ENCODE data around the gene RBBP7. TPM values are rescaled to one million over a fixed set of nuclear protein-coding genes. Genes with fewer than 3 reads are reported as not detected.

Gene RBBP7
- total and polyA plus RNA-seq, 2 of the 8 experiments (the other 6 are each of a cell fraction or from before 2014, with no cell fraction given), result 107 to 138 TPM

GRCh38 chrX:16853537-16853936, 16.6 kb downstream of the RBBP7 start:
- peaks cover 0 to 5% of the 10 kb centered on the region in 2 experiments for H4K20me1 ChIP-seq (replicated peaks in 1 of 2; ENCODE audit: control insufficient read depth in 1 of 2, insufficient read depth in 2 of 2, low read length in 2 of 2)
- FAIRE-seq, result no peak
- peaks cover 3 to 71% (median 37%) of the 10 kb centered on the region in 4 experiments; a peak in 7 of 8 replicates for H3K36me3 ChIP-seq (ENCODE audit: control insufficient read depth in 2 of 4, insufficient read depth in 4 of 4, low read length in 3 of 4)
- TF ChIP-seq POLR2A (IDR thresholded peaks at IDR 0.05; ENCODE audit: control extremely low read depth in 1 of 2, low read depth in 2 of 2, low read length in 2 of 2) (no peak), RNF2 (IDR thresholded peaks at IDR 0.05; ENCODE audit: borderline replicate concordance, low read depth, low read length, missing control alignments, poor library complexity, severe bottlenecking) (no peak), POU5F1 (IDR thresholded peaks at IDR 0.05; ENCODE audit: low read depth, low read length) (no peak), RAD21 (IDR thresholded peaks at IDR 0.05 in 1 of 2, conservative IDR thresholded peaks at IDR 0.05 in 1 of 2; ENCODE audit: low read depth in 2 of 2, low read length in 2 of 2) (no peak), GABPA (IDR thresholded peaks at IDR 0.05; ENCODE audit: borderline replicate concordance, insufficient read depth, low read length) (no peak), SIRT6 (IDR thresholded peaks at IDR 0.05; ENCODE audit: low read length) (no peak), BACH1 (IDR thresholded peaks at IDR 0.05; ENCODE audit: low read length) (no peak), ZNF274 (IDR thresholded peaks at IDR 0.05; ENCODE audit: borderline replicate concordance, extremely low read depth, low read length) (no peak), HDAC6 (IDR thresholded peaks at IDR 0.05; ENCODE audit: low read depth, low read length) (no peak), NRF1 (IDR thresholded peaks at IDR 0.05; ENCODE audit: low read depth, low read length) (no peak), ASH2L (IDR thresholded peaks at IDR 0.05; ENCODE audit: low read length) (no peak), KDM1A (IDR thresholded peaks at IDR 0.05; ENCODE audit: borderline replicate concordance, low read length) (no peak)
- TF ChIP-seq, protein P1, sequence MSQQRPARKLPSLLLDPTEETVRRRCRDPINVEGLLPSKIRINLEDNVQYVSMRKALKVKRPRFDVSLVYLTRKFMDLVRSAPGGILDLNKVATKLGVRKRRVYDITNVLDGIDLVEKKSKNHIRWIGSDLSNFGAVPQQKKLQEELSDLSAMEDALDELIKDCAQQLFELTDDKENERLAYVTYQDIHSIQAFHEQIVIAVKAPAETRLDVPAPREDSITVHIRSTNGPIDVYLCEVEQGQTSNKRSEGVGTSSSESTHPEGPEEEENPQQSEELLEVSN (IDR thresholded peaks at IDR 0.05), result no peak
- TF ChIP-seq, protein P2, sequence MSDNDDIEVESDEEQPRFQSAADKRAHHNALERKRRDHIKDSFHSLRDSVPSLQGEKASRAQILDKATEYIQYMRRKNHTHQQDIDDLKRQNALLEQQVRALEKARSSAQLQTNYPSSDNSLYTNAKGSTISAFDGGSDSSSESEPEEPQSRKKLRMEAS (IDR thresholded peaks at IDR 0.05), result no peak

More at GRCh38 chrX:16853537-16853936, 16.6 kb downstream of the RBBP7 start:
- H2AFZ ChIP-seq (ENCODE audit: low read length), result no peak overlapping the region
- no peak overlapping the region for H3K18ac ChIP-seq (ENCODE audit: extremely low read depth, low read length)
- no peak overlapping the region for H3K56ac ChIP-seq (replicated peaks; ENCODE audit: insufficient read length, low read depth, low read length)
- H3K9ac ChIP-seq (replicated peaks in 1 of 4; ENCODE audit: extremely low read depth in 1 of 4, low read depth in 3 of 4, low read length in 3 of 4), result no peak overlapping the region
- no peak overlapping the region for H4K5ac ChIP-seq (ENCODE audit: insufficient read length, low read depth, low read length)
- no peak for DNase-seq (ENCODE audit: low read depth in 1 of 2, low spot score in 2 of 2)
- H3K79me1 ChIP-seq (ENCODE audit: low read depth, low read length), result no peaks in the 10 kb centered on the region
- no peak overlapping the region for H3K4me3 ChIP-seq (ENCODE audit: extremely low read depth in 1 of 4, insufficient read depth in 2 of 4, low read depth in 3 of 4, low read length in 4 of 4)
- H2BK20ac ChIP-seq (ENCODE audit: low read length), result no peak overlapping the region
- H3K23me2 ChIP-seq (ENCODE audit: low read depth, low read length), result no peaks in the 10 kb centered on the region
- CTCF ChIA-PET (ENCODE audit: partially characterized antibody), result interaction anchor here (1.6 kb wide), 1 partner anchor 16 kb away, joined by 4 read pairs; no protein-coding TSS in a partner anchor
- no peaks in the 10 kb centered on the region for H3K27me3 ChIP-seq (replicated peaks in 1 of 4; ENCODE audit: control insufficient read depth in 3 of 4, extremely low read depth in 1 of 4, insufficient read depth in 3 of 4, low read length in 3 of 4)
- no peak overlapping the region for H2BK5ac ChIP-seq (ENCODE audit: low read depth, low read length)
- no peak overlapping the region for H4K8ac ChIP-seq (ENCODE audit: extremely low read depth, insufficient read depth, low read length)
- no peak overlapping the region for H2BK15ac ChIP-seq (ENCODE audit: low read length)
- H4K91ac ChIP-seq (replicated peaks; ENCODE audit: insufficient read length, low read length), result no peak overlapping the region
- H2BK120ac ChIP-seq (replicated peaks; ENCODE audit: low read depth, low read length), result no peak overlapping the region
- H3K4ac ChIP-seq (replicated peaks; ENCODE audit: insufficient read length, low read depth, low read length), result no peak overlapping the region
- H2BK12ac ChIP-seq (ENCODE audit: low read depth, low read length), result no peak overlapping the region
- 91% methylated on average over 2 of the region's 3 CpGs; no CpG with 5 or more reads in 1 of the 2 experiments for WGBS, 2 experiments (ENCODE audit: extremely low coverage in 1 of 2, insufficient coverage in 1 of 2, insufficient read length in 1 of 2, insufficient replicate concordance in 2 of 2, low coverage in 1 of 2, low lambda C conversion rate in 2 of 2, missing lambda C conversion rate in 1 of 2)
- no peaks in the 10 kb centered on the region for H3K4me1 ChIP-seq (replicated peaks in 1 of 4; ENCODE audit: control insufficient read depth in 3 of 4, insufficient read depth in 4 of 4, low read length in 3 of 4)
- no peak overlapping the region for H3K23ac ChIP-seq (ENCODE audit: insufficient read length)
- H3K4me2 ChIP-seq (ENCODE audit: insufficient read depth in 1 of 2, low read depth in 2 of 2, low read length in 2 of 2), result no peak overlapping the region
- H3K14ac ChIP-seq (ENCODE audit: insufficient read length), result no peak overlapping the region
- POLR2A ChIA-PET (ENCODE audit: partially characterized antibody), result no interaction called here
- H3K9me3 ChIP-seq (ENCODE audit: insufficient read depth in 2 of 2, low read depth in 1 of 2, low read length in 1 of 2), result no peaks in the 10 kb centered on the region
- peaks cover 0 to 25% of the 10 kb centered on the region in 2 experiments; a peak in 2 of 4 replicates for H3K79me2 ChIP-seq (ENCODE audit: control insufficient read depth in 1 of 2, insufficient read depth in 2 of 2, low read length in 2 of 2)
- no peak overlapping the region for H3K27ac ChIP-seq (ENCODE audit: low read depth, low read length)
- no peak overlapping the region for H2AK5ac ChIP-seq (ENCODE audit: low read depth, low read length)

Data from H1 (cell line).